Stimulated activated CD8-positive, alpha-beta memory T cell treated with anti-CD3 and anti-CD28 coated beads, Interleukin-15, amount 100 ng/mL, for 4 hours (primary cell): ENCODE data around the gene DOCK3.
"Not testable (repeated sequence)": the region's sequence is repeated elsewhere in the genome, so short reads cannot be mapped to it uniquely, and the experiment has no call there.

Experiments used
- DNase-seq, 2 donors: peaks; one replicate each; pipeline ENCODE4 v3.0.0-alpha.2; 2020; ENCODE audit warnings: low read depth in 2 of 2

Gene DOCK3

DNA sequence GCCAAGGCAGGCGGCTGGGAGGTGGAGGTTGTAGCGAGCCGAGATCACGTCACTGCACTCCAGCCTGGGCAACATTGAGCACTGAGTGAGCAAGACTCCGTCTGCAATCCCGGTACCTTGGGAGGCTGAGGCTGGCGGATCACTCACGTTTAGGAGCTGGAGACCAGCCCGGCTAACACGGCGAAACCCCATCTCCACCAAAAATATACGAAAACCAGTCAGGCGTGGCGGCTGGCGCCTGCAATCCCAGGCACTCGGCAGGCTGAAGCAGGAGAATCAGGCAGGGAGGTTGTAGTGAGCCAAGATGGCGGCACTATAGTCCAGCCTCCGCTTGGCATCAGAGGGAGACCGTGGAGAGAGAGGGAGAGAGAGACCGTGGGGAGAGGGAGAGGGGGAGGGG is 129.6 kb downstream of the DOCK3 start:
- DNase-seq: not testable (repeated sequence)

DNA sequence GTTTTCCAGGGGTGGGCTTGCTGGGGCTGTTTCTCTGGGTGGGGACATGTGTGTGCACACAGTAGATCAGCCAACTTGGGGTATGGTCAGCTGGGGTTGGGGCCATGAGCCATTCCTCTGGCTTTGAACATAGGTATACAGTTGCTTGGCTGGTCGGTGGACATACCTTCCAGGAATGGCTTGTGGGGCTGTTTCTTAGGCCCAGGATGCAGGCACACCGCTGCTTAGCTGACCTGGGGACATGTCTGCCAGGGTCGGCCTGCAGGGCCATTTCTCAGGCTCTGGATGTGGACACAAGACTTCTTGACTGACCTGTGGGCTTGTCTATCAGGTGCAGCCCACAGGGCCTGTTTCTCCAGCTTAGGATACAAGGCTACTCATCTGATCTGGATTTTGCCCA is 130.6 kb downstream of the DOCK3 start:
- DNase-seq: no peak

DNA sequence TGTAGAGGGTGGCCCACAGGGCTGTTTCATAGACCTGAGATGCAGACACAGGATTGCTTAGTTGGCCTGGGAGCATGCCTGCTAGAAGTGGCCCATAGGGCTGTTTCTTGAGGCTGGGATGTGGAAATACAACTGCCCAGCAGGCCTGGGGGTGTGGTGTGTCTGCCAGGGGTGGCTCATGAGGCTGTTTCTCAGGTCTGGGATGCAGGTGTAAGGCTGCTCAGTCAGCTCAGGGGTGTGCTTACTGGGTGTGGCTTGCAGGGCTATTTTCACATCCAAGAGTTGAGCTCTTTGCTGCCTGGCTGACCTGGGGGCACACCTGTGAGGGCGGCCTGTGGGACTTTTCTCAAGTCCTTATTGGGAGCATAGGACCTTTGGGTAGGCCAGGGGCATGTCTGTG is 131.3 kb downstream of the DOCK3 start:
- DNase-seq: no peak

DNA sequence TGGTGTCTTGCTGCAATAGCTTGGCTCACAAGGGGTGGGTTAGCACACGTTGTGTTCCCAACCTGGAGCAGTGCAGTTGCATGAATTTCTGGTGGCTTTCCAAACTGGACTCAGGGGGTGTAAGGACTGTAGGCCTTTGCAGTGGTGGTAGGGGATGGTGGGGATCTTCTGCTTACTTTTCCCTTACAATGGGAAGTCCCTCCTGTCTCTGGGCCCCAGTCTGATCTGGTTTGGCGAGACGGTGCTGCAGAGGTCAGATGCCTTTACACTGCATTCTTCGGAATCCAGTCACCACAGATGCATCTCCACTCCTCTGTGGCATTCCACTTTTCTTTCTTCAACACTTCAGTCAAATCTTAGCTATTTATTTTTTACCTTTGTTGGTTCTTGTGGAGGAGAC is 132.1 kb downstream of the DOCK3 start:
- DNase-seq: no peak

DNA sequence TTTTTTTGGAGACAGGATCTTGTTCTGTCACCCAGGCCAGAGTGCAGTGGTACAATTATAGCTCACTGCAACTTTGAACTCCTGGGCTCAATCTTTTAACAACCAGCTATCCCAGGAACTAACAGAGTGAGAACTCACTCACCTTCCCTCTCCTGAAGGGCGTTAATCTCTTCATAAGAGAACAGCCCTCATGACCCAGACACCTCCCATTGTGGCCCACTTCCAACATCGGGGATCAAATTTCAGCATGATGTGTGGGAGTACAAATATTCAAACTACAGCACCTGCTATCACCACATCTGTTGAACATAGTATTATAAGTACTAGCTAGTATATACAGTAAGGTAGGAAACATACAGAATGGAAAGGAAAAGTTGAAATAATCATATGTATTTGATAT is 132.5 kb downstream of the DOCK3 start:
- no peak for DNase-seq

DNA sequence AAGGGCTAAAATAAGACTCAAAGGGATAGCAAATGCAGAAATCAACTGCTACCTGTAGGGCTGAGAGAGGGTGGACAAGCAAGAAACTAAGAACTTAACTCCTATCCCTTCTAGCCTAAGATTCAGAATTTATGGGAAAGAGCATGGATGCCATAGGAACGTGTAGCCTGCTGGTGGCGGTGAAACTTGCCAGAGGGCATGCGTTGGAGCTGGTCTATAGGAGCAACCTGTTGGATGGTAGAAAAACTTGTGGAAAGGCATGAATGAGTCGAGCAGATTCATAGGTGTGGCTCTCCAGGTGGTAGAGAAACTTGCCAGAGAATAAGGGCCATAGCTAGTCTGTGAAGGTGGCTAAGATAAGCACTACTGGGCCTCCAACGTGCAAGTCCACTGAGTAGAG is 137.2 kb downstream of the DOCK3 start:
- no peak for DNase-seq

DNA sequence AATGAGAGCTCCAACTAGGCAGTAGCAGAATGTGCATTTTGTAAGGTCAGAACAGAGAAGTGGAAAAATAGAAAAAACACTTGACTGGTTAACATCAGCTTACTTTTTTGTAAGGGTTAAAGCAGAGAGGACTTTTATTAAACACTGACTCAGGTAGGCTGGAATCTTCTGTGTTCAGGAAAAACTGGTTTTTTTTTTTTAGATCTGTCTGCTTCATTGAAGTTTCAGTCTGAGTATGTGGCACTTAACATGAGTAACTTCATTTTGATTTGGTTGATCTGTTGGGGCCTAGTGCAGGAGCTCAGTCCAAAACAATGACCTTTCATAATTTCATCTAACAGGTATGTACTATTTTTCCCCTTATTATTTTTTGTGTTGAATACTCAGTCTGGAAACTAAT is 141.1 kb downstream of the DOCK3 start:
- DNase-seq: no peak

DNA sequence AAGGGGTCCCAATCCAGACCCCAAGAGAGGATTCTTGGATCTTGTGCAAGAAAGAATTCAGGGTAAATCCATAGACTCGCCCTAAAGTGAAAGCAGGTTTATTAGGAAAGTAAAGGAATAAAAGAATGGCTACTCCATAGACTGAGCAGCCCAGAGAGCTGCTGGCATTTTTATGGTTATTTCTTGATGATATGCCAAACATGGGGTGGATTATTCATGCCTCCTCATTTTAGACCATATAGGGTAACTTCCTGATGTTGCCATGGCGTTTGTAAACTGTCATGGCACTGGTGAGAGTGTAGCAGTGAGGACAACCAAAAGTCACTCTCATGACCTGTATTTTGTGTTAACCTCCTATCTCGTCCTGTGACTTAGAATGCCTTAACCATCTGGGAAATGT is 142.2 kb downstream of the DOCK3 start:
- no peak for DNase-seq

DNA sequence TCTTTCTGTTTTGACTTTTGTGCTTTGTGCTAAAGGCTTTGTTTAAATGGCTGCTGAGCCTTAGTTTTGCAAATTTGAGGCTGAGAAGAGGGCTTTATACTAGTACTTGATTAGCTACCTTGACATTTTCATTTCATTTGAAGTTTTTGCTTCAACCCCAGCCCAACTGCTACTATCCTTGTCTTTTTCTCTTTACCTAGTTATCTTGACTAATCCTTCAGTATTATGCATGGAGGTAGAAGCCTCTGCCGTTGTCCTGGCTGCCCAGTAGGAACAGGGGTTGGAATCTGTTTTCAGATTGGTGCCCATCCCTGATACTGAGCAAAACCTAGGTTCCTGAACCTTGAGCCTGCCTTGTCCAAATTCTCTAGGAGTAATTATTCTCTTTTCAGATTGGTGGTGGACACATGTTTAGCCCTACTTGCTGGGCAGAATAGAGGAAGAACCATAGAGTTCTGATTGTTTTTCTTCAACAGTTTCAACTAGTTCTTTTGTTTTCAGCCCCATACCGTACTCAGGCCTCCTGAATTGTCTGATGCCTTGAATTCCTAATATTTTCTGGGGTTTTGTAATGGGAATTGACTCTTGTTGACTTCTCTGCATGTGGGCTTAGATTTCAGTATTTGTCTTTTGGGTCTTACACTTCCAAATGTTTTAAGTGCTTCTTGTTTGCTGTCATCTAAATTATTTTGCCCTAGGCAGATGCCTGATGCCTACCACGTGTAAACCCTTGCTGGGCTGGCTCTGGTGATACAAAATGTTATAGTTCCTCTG is 143.2 kb downstream of the DOCK3 start:
- no peak for DNase-seq

DNA sequence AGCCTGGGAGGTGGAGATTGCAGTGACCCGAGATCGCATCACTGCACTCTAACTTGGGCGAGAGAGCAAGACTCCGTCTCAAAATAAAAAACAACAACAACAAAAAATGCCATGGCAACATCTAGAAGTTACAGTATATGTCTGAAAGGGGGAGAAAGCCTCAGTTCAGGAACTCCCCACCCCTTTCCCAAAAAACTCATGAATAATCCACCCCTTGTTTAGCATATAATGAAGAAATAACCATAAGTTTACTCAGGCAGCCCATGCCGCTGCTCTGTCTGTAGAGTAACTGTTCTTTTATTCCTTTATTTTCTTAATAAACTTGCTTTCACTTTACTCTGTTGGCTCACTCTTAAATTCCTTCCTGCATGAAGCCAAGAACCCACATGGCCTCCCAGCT is 145.2 kb downstream of the DOCK3 start:
- no peak for DNase-seq

DNA sequence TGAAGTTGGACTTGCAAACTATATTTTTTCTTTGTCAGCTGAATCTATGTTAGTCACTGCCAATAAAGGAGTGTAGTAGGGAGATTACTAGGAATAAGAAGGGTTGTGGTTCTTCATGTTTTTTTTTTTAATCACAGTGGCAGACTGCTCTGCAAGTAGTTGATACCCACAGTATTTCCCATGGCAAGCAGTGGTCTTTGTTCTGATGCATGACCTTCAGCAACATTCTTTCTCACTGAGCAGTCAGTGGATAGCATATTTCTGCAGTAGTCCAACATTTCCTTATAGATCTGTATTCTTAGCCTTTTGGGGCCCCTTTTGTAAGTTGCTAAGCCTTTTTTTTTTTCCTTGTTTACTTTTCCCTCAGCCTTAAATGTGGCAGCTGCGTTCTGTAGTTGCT is 151.1 kb downstream of the DOCK3 start:
- DNase-seq: no peak

DNA sequence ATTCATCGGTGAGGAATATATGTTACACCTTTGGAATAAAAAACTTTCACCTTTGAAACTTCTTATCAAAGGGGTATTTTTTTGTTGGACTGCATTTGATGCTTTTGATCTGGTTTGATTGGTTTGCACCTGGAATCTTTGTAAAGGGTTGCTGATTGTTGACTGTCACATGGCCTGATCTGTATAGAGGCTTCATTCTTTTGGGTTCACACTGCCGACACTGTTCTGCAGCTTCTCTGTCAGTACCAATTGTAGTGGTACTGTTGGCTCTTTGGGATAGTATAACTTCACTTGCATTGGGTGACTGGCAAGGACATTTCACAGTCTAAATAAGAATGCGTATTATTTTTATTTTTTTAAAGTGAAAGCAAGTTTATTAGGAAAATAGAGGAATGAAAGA is 155.7 kb downstream of the DOCK3 start:
- DNase-seq: no peak

DNA sequence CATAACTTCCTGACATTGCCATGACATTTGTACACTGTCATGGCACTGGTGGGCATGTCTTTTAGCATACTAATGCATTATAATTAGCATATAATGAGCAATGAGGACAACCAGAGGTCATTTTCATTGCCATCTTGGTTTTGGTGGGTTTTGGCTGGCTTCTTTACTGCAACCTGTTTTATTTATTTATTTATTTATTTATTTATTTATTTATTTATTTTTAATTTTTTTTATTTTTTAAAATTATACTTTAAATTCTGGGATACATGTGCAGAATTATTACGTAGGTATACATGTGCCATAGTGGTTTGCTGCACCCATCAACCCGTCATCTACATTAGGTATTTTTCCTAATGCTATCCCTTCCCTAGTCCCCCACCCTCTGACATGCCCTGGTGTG is 156.3 kb downstream of the DOCK3 start:
- not testable (repeated sequence) for DNase-seq

DNA sequence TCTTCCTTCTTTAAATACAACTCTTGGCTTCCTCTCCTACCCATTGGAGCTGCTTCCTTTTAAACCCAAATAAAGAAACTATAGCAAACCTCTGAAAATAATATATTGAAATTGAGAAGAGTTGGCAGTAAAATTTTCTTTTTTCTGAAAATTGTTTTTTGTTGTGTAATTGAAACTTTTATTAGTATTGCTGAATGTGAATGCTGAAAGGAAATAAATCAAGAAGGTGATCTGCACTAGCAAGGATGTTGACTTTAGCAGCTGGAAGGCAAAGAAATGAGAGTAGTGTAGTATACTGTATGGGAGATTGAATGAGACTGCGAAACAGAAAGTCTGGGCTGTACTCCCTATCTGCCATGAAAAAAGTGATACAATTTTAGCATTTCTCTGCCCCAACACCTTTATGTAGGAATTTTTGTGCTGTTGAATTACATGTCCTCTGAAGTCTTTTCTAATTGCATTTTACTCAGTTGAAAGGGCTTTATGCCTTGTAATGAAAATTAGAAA is 166.3 kb downstream of the DOCK3 start:
- no peak for DNase-seq

DNA sequence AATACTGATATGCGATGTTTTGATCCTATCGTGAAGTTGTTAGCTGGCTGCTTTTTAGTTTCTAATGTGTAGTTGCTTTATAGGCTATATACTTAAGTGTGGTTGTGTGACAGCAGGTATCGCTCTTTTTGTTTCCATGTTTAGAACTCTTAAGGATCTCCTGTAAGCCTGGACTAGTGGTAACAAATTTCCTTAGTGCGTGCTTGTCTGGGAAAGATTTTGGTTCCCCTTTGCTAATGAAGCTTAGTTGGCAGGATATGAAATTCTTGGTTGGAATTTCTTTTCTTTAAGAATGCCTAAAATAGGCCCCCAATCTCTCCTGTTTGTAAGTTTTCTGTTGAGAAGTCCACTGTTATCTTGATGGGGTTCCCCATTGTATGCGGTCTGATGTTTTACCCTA is 173.6 kb downstream of the DOCK3 start:
- DNase-seq: no peak

DNA sequence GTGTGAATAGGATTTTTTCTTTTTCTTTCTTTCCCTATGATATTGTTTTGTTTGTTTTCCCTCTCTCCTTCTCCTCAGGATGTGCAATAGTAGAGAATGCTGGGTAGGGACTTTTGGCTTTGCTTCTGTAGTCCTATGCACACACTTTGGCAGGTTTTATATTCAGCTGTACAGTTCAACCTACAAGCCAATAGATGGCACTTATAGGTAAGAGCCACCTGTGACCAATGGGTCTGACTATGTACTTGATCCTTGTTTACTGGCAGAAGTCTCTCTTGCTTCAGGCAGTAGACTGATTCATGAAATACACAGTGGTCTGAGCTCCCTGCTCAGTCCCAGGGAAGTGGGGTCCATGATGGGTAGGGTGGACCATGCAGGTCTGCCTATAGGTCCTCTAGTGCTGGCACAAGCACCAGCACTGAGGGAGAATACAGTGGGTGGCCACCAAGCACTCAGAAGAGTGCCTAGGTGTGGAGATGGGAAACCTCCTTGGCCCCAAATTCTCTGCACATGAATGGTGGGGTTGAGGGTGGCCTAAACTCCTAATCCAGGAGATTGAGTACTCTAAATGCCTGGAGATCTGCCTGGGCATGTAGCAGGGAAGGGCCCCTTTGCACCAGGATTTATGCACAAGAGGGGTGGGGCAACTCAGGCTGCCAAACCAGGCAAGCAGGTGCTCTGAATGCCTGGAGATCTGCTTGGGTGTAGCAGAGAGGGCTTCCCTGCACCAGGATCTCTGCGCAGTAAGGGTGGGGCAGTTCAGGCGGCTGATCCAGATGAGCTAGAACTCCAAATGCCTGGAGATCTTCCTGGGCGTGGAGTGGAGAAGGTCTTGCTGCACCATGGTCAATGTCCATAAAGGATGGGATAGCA is 176.1 kb downstream of the DOCK3 start:
- no peak for DNase-seq

DNA sequence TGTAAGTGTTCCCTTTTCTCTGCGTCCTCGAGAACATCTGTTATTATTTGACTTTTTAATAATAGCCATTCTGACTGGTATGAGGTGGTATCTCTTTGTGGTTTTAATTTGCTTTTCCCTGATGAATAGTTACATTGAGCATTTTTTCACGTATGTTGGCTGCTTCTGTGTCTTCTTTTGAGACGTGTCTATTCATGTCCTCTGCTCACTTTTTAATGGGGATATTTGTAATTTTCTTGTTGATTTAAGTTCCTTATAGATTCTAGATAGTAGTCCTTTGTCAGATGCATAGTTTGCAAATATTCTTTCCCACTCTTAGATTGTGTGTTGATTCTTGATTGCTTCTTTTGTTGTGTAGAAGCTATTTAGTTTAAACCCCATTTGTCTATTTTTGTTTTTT is 179.2 kb downstream of the DOCK3 start:
- no peak for DNase-seq

DNA sequence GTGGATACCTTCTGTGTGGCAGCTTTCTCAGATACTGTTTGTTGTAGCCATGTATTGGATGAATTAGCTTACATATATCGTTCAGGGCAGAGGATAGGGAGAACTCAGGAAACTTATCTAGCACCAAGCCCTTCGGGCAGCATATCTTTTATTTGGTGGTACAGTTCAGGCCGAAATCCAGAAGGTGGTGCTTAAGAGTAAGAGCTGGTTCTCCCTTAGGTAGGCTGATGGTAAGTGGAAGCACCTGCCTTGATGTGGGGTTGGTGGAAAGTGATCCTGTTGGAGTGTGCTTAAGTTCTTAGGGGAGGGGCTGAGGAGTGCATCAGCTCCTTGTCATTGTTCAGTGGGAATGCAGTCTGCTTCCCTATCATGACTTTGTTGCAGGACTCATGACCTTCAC is 187.5 kb downstream of the DOCK3 start:
- no peak for DNase-seq

DNA sequence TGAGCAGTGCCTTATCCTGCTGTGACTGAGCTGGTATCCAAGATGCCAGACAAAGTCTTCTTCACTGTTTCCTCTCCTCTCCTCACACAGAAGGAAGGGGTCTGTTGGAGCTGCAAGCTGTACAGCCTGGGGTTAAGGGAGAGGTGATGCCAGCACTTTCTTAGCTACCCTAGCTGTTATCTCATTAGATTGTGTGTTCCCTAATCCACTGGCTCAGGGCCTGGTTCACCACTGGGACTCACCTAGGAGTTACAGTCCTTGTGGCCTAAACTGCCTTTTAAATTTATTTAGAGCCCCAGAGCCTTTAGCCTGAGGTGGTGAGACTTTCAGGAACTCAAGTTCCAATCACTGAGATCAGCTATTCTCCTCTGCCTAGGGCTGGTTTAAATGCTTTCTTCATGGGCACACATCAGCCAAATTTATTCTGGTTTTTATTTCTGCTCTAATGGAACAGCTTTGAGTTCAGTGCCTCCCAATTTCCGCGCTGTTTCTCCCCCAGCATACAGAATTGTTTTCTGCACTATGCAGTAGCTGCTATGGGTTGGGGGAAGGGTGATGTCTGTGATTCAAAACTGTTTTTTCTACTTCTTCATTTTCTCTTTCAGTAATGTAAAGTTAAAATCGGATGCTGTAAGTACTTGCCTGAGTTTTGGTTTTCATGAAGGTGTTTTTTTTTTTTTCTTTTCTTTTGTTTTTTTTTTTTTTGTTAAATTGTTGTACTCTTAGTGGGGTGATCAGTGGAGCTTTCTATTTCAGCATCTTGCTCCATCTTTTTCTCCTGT is 198.8 kb downstream of the DOCK3 start:
- DNase-seq: no peak

DNA sequence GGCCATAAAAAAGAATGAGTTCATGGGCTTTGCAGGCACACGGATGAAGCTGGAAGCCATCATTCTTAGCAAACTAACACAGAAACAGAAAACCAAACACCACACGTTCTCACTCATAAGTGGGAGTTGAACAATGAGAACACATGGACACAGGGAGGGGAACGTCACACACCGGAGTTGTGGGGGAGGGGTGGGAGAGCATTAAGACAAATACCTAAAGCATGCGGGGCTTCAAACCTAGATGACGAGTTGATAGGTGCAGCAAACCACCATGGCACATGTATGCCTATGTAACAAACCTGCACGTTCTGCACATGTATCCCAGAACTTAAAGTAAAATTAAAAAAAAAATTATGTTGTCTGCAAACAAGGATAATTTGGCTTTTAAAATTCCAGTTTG is 200.1 kb downstream of the DOCK3 start:
- not testable (repeated sequence) for DNase-seq

DNA sequence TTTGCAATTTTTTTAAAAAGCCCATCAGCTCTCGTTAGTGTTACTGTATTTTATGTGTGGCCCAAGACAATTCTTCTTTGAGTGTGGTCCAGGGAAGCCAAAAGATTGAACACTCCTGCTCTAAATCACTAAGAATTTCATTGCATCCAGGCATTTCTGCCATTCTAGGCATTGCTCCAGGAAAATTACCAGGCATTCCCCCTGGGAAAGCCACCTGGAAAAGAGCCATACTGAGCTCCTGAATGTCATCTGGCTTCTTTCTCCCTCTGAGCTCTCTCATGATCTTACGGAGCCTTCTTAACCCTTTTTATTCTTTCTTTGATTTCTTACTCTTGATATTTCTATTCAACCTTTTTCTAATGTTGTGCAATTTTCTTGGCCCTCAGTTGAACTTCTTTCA is 202.2 kb downstream of the DOCK3 start:
- DNase-seq: no peak

DNA sequence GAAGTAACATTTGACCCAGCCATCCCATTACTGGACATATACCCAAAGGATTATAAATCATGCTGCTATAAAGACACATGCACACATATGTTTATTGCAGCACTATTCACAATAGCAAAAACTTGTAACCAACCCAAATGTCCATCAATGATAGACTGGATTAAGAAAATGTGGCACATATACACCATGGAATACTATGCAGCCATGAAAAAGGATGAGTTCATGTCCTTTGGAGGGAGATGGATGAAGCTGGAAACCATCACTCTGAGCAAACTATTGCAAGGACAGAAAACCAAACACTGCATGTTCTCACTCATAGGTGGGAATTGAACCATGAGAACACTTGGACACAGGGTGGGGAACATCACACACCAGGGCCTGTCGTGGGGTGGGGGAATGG is 208.0 kb downstream of the DOCK3 start:
- DNase-seq: not testable (repeated sequence)
